ENCODE results near the gene ZEB1. TPM values are rescaled to one million over a fixed set of nuclear protein-coding genes. Genes with fewer than 3 reads are reported as not detected.

The ZEB1 gene
- total and polyA plus RNA-seq, 2 of the 8 experiments (the other 6 are each of a cell fraction or from before 2014, with no cell fraction given) = 0.08 to 0.15 TPM

DNA sequence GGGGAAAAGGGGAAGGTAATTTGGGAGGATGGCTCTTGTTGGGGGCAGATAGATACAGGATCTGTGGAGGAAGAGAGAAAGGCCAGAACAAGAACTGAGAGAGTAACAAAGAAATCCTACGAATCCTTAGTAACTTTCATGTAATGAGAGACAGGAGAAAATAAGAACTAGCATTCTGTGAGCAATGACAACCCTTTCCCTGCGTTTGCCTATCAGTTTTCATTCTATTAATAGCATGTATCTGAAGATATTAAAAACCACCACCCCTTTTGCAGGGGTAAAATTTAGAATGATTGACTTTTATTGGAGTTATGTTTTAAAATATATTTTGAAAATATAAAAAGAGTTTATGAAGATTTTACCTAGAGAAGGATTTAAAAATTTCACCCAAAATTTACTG, 132.8 kb downstream of the ZEB1 start:
- H3K23ac ChIP-seq (ENCODE audit: insufficient read length) = no peak overlapping the region
- H3K4me2 ChIP-seq (ENCODE audit: insufficient read depth in 1 of 2, low read depth in 2 of 2, low read length in 2 of 2) = no peak overlapping the region
- DNase-seq (ENCODE audit: low read depth in 1 of 2, low spot score in 2 of 2) (no peak), FAIRE-seq (no peak)
- WGBS, 2 experiments (ENCODE audit: extremely low coverage in 1 of 2, insufficient coverage in 1 of 2, insufficient read length in 1 of 2, insufficient replicate concordance in 2 of 2, low coverage in 1 of 2, low lambda C conversion rate in 2 of 2, missing lambda C conversion rate in 1 of 2) = 80% methylated on average over 2 of the region's 2 CpGs; no CpG with 5 or more reads in 1 of the 2 experiments
- H2BK12ac ChIP-seq (ENCODE audit: low read depth, low read length) = no peak overlapping the region
- H3K4me1 ChIP-seq (replicated peaks in 1 of 4; ENCODE audit: control insufficient read depth in 3 of 4, insufficient read depth in 4 of 4, low read length in 3 of 4) = no peaks in the 10 kb centered on the region
- no peak overlapping the region for H3K56ac ChIP-seq (replicated peaks; ENCODE audit: insufficient read length, low read depth, low read length)
- H3K9me3 ChIP-seq (ENCODE audit: insufficient read depth in 2 of 2, low read depth in 1 of 2, low read length in 1 of 2) = no peaks in the 10 kb centered on the region; a peak in 1 of 4 replicates
- H2BK5ac ChIP-seq (ENCODE audit: low read depth, low read length) = no peak overlapping the region
- no peak overlapping the region for H4K8ac ChIP-seq (ENCODE audit: extremely low read depth, insufficient read depth, low read length)
- H3K27ac ChIP-seq (ENCODE audit: low read depth, low read length) = no peak overlapping the region
- POLR2A ChIA-PET (ENCODE audit: partially characterized antibody) = no interaction called here
- H3K9ac ChIP-seq (replicated peaks in 1 of 4; ENCODE audit: extremely low read depth in 1 of 4, low read depth in 3 of 4, low read length in 3 of 4) = no peak overlapping the region
- no peaks in the 10 kb centered on the region for H3K79me2 ChIP-seq (ENCODE audit: control insufficient read depth in 1 of 2, insufficient read depth in 2 of 2, low read length in 2 of 2)
- no peak overlapping the region for H2BK15ac ChIP-seq (ENCODE audit: low read length)
- H3K27me3 ChIP-seq (replicated peaks in 1 of 4; ENCODE audit: control insufficient read depth in 3 of 4, extremely low read depth in 1 of 4, insufficient read depth in 3 of 4, low read length in 3 of 4) = no peaks in the 10 kb centered on the region
- H3K14ac ChIP-seq (ENCODE audit: insufficient read length) = no peak overlapping the region
- H3K18ac ChIP-seq (ENCODE audit: extremely low read depth, low read length) = no peak overlapping the region
- no peak overlapping the region for H4K91ac ChIP-seq (replicated peaks; ENCODE audit: insufficient read length, low read length)
- TF ChIP-seq PHF8 (conservative IDR thresholded peaks at IDR 0.05; ENCODE audit: low read depth, low read length) (no peak), RFX5 (IDR thresholded peaks at IDR 0.05; ENCODE audit: borderline replicate concordance, low read depth, low read length) (no peak), CHD2 (IDR thresholded peaks at IDR 0.05; ENCODE audit: low read length) (no peak), POU5F1 (IDR thresholded peaks at IDR 0.05; ENCODE audit: low read depth, low read length) (no peak), TBP (IDR thresholded peaks at IDR 0.05; ENCODE audit: low read depth, low read length) (no peak), TAF7 (optimal IDR thresholded peaks at IDR 0.05; ENCODE audit: borderline replicate concordance, low read depth, low read length) (no peak), TEAD4 (IDR thresholded peaks at IDR 0.05; ENCODE audit: low read depth, low read length) (no peak), RXRA (IDR thresholded peaks at IDR 0.05; ENCODE audit: insufficient read depth, low read depth, low read length) (no peak)
- H3K4ac ChIP-seq (replicated peaks; ENCODE audit: insufficient read length, low read depth, low read length) = no peak overlapping the region
- H2AK5ac ChIP-seq (ENCODE audit: low read depth, low read length) = no peak overlapping the region
- H3K4me3 ChIP-seq (ENCODE audit: extremely low read depth in 1 of 4, insufficient read depth in 2 of 4, low read depth in 3 of 4, low read length in 4 of 4) = no peak overlapping the region
- H2AFZ ChIP-seq (ENCODE audit: low read length) = no peak overlapping the region
- H2BK20ac ChIP-seq (ENCODE audit: low read length) = no peak overlapping the region
- H3K36me3 ChIP-seq (ENCODE audit: control insufficient read depth in 2 of 4, insufficient read depth in 4 of 4, low read length in 3 of 4) = no peaks in the 10 kb centered on the region
- no peak overlapping the region for H4K5ac ChIP-seq (ENCODE audit: insufficient read length, low read depth, low read length)
- H3K23me2 ChIP-seq (ENCODE audit: low read depth, low read length) = no peaks in the 10 kb centered on the region; the same call in 1 of the 2 replicates
- CTCF ChIA-PET (ENCODE audit: partially characterized antibody) = no interaction called here
- no peaks in the 10 kb centered on the region for H4K20me1 ChIP-seq (replicated peaks in 1 of 2; ENCODE audit: control insufficient read depth in 1 of 2, insufficient read depth in 2 of 2, low read length in 2 of 2)
- H3K79me1 ChIP-seq (ENCODE audit: low read depth, low read length) = no peaks in the 10 kb centered on the region
- H2BK120ac ChIP-seq (replicated peaks; ENCODE audit: low read depth, low read length) = no peak overlapping the region
